Measurements from ENCODE around the gene RERE.

The RERE gene

GRCh38 chr1:8478566-8478965 is 338.9 kb downstream of the RERE start:
- DNase-seq (ENCODE audit: low read depth in 2 of 2): no peak

GRCh38 chr1:8477983-8478362 is 339.5 kb downstream of the RERE start:
- no peak for DNase-seq (ENCODE audit: low read depth in 2 of 2)

- DNase-seq (ENCODE audit: low read depth in 2 of 2): peak in 1 of 2 donors; percentile 43
Measured at GRCh38 chr1:8477166-8477982, 340.1 kb downstream of the RERE start.

- DNase-seq (ENCODE audit: low read depth in 2 of 2): no peak
Measured at GRCh38 chr1:8476006-8476405, 341.4 kb downstream of the RERE start.

GRCh38 chr1:8474369-8474768 is 343.1 kb downstream of the RERE start:
- no peak for DNase-seq (ENCODE audit: low read depth in 2 of 2)

- no peak for DNase-seq (ENCODE audit: low read depth in 2 of 2)
Measured at GRCh38 chr1:8473891-8474300, 343.5 kb downstream of the RERE start.

- DNase-seq (ENCODE audit: low read depth in 2 of 2): no peak
Measured at GRCh38 chr1:8473121-8473875, 344.1 kb downstream of the RERE start.

- DNase-seq (ENCODE audit: low read depth in 2 of 2): peak in 1 of 2 donors; percentile 29
Measured at GRCh38 chr1:8472668-8473067, 344.8 kb downstream of the RERE start.

GRCh38 chr1:8471451-8471850 is 346.0 kb downstream of the RERE start:
- DNase-seq (ENCODE audit: low read depth in 2 of 2): no peak

GRCh38 chr1:8468751-8469150 is 348.7 kb downstream of the RERE start:
- no peak for DNase-seq (ENCODE audit: low read depth in 2 of 2)

GRCh38 chr1:8467308-8467707 is 350.1 kb downstream of the RERE start:
- DNase-seq (ENCODE audit: low read depth in 2 of 2): no peak

- no peak for DNase-seq (ENCODE audit: low read depth in 2 of 2)
Measured at GRCh38 chr1:8465692-8466091, 351.7 kb downstream of the RERE start.

- no peak for DNase-seq (ENCODE audit: low read depth in 2 of 2)
Measured at GRCh38 chr1:8465013-8465412, 352.4 kb downstream of the RERE start.

GRCh38 chr1:8464377-8464776 is 353.1 kb downstream of the RERE start:
- DNase-seq (ENCODE audit: low read depth in 2 of 2): no peak

GRCh38 chr1:8463144-8463927 is 354.1 kb downstream of the RERE start:
- no peak for DNase-seq (ENCODE audit: low read depth in 2 of 2)

- no peak for DNase-seq (ENCODE audit: low read depth in 2 of 2)
Measured at GRCh38 chr1:8462371-8462892, 355.0 kb downstream of the RERE start.

- DNase-seq (ENCODE audit: low read depth in 2 of 2): no peak
Measured at GRCh38 chr1:8461351-8462110, 355.9 kb downstream of the RERE start.

GRCh38 chr1:8460784-8461183 is 356.7 kb downstream of the RERE start:
- DNase-seq (ENCODE audit: low read depth in 2 of 2): no peak

GRCh38 chr1:8460132-8460544 is 357.3 kb downstream of the RERE start:
- no peak for DNase-seq (ENCODE audit: low read depth in 2 of 2)

- DNase-seq (ENCODE audit: low read depth in 2 of 2): no peak
Measured at GRCh38 chr1:8458607-8459006, 358.8 kb downstream of the RERE start.

GRCh38 chr1:8457760-8458381 is 359.6 kb downstream of the RERE start:
- no peak for DNase-seq (ENCODE audit: low read depth in 2 of 2)

Measured in stimulated activated CD4-positive, alpha-beta T cell treated with anti-CD3 and anti-CD28 coated beads, Interleukin-4, amount 100 ng/mL, for 48 hours (primary cell).